ENCODE data around the gene NR4A2.

NR4A2 gene

DNA sequence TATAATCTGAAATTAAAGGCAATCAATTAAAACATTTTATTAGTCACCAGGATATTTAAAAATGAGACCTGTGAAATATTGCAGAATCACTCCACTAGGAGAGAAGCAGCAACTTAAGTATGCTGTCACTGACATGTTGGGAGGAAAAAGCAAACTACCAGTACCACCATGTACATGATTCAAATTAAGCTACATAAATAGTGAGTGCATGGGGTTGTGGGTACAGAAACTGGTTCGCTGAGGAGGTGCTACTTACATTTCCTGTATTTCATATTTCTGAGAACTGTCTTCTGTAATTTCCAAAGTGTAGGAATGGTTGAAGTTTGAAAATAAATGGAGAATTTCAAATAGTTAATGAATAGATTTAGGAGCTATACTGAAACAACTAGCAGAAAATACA is 7.9 kb upstream of the NR4A2 start:
- peak; percentile 34 for DNase-seq (ENCODE audit: low spot score)

DNA sequence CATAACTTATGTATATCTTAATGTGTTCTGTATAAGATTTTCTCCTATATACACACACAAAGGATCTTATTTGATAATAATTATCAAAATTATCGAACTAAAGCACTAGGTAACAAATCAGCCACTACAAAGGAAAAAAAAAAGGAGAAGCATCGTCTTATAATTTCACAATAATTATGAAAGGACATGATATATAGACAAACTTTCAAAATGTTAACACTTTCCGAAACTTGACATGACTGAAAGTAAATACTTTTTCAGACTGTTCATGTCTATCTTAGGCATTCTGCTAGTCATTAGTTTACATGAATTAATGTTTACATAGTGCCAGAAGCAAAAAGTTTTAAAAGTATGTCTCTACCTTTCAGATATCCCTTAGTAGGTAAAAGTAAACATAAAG is 7.3 kb upstream of the NR4A2 start:
- DNase-seq (ENCODE audit: low spot score), result no peak

DNA sequence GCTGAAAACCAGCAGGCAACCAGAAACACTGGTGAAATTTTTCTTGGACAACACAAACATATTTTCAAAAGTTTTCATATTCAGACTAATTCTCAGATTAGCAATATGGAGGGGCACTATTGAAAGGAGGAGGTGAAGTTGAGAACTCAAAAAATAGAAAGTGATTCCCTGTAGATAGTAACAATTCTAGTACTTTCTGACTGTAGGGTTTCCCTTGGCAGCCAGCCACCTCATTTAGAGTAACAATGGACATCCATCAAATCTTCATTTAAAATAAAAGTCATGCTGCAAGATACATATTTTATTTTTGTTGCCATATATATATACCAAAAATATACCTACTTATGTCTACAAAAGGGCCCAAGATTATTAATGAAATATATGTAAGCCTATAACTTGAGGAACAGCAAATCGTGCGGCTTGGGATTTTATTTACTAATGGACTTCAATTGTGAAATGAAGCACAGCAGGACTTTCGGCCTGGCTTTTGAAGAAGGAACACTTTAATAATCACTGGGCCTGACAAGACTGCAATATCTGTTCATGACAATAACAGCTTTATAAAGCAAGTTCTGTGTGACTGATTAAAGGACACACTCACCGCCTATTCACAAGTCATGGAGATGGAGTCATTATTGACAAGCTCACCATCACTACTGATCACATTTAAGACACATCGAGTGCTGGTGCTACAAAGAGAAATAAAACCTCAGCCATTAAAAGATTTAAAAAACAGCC is 6.8 kb upstream of the NR4A2 start:
- DNase-seq (ENCODE audit: low spot score), result no peak

DNA sequence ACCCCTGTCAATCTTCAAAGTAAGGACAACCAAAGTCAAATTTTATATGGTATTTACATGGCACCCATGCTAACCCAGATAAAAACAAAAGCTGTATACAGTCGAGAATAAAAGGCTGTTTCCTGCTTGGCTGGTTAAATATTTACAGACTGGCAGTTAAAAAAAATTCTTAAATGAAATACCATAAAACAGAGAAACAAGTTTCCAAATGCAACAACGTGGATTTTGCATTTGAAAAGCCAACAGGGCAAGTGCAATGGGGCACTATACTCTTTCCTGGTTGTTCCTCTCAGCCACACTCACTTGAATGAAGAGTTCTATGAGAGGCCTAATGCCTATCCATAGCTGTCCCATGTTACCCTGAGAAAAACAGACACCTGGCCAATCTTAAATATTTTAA is 6.1 kb upstream of the NR4A2 start:
- no peak for DNase-seq (ENCODE audit: low spot score)

DNA sequence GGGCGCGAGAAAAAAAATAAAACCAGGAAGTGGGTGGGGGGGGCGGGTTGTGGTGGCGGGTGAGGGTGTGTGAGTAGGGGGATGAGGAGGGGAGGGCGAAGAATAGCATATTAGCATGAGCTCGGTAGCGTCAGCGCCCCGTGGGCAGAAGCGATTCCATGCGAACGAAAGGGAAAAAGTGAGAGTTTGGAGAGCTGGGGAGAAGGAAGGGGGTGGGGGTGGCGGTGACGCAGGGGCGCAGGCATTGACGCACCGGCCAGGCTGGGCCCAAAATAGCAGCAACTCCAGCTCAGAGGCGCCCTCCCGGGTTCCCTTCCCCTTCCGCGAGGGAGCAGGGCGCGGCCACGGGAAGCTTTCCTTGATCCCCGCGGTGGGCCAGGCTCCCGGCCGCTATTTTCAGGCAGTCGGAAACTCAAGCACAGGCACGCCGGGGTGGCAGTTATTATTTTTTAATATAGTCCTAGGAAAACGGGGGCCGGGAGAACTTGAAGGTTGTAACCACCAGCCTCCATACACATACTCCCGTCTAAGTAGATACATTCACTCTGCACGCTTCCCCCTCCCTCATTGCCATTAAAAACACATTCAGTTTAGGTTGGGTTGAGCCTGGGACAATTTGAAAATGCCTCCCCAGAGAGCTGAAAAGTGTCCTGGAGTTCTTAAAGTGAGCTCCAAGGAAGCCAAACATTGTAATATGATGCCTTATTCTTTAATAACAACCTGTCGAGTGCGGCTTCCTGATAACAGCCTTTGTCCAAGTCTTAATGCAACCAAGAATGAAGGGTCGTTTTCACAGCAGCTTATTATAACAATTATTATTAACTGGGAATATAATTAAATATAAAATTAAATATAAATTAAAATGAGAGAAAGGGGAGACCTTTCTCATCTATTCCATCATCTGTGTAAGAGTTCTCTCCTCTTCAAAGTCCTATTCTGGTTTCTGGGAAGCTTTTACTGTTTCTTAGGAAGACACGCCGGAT is 2.3 kb upstream of the NR4A2 start:
- DNase-seq (ENCODE audit: low spot score), result peak; percentile 77

DNA sequence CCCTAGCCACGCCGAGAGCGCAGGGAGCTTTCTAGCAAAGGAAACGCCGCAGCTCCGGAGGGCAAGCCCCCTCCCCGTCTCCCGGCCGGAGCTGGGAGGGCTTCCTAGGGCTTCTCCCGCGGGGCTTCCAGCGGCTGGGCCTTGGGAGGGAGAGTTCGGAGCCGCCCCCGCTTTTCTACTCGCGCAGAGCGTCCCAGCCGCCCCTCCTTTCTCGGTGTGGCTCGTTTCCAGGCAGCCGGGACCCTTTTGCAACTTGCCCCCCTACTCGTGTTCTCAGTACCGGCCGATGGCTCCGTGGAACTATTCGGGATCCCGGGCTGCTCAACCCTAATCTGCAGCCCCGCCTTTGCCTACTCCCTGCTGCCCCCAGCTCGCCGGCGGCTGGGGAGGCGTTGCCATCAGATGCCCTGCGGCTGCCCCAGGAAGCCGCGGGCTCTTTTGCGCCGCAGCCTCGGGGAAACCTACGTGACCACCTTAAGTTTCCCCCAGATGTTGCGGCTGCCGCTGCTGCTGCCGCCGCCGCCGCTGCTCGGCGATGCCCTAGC is 1.5 kb upstream of the NR4A2 start:
- peak; percentile 32 for DNase-seq (ENCODE audit: low spot score)

DNA sequence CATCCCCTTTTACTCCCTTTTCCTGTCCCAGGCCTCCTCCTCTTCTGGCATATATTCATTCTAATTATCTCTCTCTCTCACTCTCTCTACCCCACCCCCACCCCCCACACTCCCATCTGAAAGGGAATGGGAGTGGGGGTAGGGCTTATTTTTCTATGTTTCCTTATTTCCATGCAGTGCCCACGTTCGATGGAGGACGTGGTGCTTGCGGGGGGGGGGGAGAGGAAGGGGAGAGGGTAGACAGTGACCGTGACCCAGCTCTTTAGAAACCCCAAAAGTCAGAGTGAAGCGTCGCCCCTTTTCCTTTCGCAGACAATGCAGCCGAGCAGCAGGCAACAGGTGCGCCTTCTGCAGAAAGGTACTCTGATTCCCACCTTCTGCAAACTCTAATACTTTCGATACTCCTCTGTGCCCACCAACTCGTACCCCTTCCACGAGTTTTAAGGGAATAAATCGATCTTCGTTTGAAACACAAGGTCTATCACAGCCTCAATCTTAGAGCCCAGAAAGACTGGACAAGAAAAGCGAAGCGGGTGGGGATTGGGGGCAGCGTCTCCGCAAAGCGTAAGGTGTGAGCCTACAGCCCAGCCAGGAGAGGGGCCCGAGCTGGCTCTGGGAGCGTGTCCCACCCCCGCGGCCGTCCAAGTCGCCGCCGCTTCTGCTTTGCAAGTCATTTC is 891 bp upstream of the NR4A2 start:
- DNase-seq (ENCODE audit: low spot score), result peak; percentile 13

DNA sequence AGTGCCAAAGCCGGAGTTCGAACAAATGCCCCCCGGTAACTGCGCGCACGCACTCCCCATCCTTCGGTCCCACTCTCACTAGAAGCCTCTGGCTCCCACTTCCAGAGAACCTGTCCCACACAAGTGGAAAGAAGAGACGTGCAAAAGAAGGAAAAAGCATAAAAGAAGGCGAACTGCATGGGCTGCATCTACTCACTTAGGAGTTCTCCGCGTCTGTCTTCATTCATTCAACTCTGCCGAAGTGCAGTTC is 312 bp downstream of the NR4A2 start:
- DNase-seq (ENCODE audit: low spot score), result peak; percentile 19

DNA sequence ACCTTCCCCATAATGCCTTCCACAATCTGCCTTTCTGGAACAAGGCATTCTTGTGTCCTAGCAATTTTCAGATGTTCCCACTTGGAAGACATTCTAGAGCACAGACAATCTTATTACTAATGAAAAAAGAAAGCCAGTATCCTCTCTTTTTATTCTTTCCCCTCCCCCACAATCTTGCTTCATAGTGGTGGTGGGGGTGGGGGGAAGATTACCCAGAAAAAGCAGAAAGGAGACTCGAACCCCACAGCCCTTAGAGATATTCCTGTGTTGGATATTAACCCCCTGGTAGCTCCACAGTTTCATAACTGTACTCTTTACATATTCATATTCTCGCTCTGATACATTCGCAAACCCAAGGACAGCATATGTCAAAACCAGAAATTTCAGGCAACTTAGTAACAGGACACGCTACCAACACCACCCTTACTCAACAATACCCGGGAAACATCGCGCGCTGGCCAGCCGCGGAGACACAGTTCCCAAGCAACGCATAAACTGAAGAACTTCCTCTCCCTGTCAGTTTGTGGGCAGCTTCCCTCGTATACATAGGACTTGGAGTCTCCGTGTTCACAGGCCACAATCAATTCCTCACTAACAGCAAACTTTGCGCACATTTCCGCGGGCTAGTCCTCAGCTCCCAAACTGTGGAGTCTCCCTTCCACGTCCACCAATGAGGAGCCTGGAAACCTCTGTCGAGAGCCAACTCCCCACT is 793 bp downstream of the NR4A2 start:
- DNase-seq (ENCODE audit: low spot score), result peak; percentile 22

DNA sequence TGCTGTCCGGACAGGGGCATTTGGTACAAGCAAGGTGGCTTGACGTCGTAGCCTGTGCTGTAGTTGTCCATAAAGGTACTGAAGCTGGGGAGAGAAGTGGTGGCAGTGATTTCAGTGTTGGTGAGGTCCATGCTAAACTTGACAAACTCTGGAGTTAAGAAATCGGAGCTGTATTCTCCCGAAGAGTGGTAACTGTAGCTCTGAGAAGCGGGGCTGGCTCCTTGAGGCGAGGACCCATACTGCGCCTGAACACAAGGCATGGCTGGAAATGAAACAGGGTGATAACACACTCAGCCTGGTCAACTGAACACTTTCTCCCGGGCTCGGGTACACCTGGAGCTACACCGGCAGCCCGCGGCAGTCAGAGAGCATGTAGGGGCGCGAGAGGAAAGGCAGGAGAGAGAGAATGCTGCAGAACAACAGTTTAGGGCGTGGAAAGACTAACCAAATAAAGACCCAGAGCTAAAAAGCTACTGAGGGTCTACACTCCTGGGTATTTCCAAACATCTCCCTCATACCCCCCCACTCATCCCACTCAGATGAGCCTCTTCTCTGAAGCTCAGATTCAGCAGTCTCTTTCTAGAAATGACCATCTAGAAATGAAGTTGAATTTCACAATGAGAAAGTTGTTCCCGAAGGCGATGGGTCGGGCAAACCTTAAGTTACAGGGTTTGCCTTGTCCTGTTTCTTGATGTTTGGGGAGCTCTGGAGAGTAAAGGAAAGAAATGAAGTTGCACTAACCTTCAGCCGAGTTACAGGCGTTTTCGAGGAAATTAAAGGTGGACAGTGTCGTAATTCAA is 2.4 kb downstream of the NR4A2 start:
- DNase-seq (ENCODE audit: low spot score), result no peak

DNA sequence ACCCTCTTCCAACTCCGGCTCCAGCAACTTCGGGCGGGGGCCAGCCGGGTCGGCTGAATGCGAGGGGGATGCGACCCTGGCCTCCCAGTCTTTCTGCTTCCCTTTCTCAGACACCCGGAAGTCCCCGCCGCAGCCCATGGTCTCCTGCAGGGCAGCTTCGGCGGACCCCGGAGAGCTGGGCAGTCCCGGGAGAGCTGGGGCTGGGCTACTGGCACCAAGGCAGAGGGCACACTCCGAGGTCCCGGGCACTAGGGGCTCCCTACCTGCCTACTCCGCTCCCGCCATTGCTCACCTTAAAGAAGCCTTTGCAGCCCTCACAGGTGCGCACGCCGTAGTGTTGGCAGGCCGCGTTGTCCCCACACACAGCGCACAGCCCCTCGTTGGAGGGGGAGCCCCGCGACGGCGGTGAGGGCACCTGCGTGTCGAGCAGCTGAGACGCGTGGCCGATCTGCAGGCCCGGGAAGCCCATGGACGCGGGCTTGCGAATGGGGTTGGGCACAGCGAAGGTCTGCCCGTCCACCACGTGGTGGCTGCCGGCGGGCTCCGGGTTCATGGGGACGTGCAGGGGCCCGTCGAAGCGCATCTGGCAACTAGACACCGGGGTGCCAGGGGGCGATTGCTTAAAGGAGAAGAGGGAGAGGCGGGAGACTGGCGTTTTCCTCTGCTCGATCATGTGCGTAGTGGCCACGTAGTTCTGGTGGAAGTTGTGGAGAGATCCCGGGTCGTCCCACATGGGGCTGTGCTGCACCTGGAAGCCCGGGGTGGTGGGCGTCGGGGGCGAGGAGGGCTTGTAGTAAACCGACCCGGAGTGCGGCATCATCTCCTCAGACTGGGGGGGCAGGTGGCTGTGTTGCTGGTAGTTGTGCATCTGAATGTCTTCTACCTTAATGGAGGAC is 3.2 kb downstream of the NR4A2 start:
- DNase-seq (ENCODE audit: low spot score), result no peak

DNA sequence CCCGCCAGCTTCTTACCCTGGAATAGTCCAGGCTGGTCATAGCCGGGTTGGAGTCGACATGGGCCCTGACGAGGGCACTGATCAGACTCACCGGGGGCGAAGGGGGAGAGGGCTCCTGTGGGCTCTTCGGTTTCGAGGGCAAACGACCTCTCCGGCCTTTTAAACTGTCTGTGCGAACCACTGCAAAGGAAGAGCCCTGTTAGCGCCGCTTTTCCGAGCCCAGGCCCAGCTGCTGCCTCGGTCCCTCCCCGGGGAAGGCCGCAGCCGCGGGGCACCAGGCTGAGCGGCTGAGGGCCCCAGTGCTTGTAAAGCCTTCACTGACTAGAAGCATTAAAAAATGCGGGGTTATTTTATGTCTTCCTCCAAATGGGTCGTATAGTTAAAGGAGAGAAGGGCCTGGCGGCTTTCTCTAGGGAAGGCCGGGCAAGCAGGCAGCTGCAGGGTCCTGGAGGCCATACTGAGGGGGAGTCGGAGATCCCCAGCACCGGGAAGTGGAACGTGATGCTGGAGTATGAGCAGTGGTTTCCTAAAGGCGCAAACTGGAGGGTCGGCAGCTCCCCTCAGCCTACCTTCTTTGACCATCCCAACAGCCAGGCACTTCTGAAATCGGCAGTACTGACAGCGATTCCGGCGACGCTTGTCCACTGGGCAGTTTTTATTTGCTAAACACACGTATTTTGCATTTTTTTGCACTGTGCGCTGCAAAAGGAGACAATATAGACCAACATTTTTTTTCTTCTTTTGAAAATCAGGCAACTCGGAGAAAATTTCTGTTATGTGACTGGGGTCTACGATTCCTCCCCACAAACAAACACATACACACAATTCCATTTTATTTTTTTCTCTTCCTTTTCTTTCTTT is 4.5 kb downstream of the NR4A2 start:
- DNase-seq (ENCODE audit: low spot score), result no peak

DNA sequence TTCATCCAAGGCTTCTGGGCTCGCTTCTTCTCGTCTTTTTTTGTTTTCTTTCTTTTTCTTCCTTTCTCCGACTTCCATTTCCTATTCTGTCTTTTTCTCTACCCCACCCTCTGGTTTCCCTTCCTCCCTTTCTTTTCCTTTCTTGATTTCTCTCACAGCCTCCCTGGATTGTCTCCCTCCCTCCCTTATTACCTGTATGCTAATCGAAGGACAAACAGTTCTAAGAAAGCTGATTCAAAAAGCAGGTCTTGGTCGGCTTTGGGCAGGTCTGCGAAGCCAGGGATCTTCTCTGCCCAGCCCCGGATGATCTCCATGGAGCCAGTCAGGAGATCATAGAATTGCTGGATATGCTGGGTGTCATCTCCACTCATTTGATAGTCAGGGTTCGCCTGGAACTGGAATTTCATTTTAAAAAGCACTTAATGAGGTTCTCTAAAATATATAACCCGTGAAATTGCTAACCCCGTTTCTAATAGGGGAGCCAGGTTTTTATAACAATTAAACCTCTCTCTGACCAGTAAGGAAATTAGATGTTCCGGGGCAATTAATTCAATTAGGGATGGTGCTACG is 5.9 kb downstream of the NR4A2 start:
- DNase-seq (ENCODE audit: low spot score), result no peak

DNA sequence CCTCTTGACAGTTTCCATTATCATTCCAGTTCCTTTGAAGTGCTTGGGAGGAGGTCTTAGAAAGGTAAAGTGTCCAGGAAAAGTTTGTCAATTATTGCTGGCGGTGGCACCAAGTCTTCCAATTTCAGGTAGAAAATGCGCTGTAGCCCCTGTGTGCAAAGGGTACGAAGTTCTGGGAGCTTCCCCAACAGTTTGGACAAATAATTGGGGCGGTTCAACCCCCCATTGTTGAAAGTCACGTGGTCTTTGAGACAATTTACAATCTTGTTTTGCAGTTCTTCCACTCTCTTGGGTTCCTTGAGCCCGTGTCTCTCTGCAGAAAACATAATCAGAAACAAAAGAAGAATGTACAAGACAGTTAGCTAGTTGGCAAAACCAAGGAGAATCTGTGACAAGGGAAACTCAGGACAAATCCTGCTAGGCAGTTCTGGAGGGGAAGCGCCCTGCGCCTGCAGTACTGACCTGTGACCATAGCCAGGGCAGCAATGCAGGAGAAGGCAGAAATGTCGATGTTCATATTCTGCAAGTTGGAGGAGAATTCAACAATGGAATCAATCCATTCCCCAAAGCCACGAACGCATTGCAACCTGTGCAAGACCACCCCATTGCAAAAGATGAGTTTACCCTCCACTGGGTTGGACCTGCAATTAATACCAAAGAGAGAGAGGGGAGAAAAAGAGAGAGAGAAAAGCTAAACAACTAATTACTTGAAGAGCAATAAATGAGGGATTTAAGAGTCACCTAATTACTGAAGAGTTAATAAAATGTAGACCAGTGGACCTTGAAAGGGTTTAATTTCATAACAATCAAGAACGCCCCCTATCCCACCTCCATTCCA is 6.6 kb downstream of the NR4A2 start:
- DNase-seq (ENCODE audit: low spot score), result no peak

DNA sequence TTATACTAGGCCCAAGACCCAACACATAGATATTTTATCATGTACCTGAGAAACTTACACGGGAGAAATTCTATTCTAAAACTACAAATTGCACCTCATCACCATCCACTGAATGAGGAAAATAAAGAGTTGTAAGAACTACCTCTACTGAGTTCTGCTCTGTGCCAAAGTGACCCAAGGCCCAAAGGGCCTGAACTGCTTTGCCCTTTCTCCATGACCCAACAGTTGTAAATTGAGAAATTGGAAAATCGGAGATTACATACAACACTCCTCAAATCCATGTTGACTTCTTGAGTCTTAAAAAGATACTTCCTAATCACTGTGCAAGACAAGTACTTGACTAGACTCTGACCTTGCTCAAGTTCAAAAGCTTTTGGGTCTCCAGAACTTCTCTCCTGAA is 8.8 kb downstream of the NR4A2 start:
- no peak for DNase-seq (ENCODE audit: low spot score)

DNA sequence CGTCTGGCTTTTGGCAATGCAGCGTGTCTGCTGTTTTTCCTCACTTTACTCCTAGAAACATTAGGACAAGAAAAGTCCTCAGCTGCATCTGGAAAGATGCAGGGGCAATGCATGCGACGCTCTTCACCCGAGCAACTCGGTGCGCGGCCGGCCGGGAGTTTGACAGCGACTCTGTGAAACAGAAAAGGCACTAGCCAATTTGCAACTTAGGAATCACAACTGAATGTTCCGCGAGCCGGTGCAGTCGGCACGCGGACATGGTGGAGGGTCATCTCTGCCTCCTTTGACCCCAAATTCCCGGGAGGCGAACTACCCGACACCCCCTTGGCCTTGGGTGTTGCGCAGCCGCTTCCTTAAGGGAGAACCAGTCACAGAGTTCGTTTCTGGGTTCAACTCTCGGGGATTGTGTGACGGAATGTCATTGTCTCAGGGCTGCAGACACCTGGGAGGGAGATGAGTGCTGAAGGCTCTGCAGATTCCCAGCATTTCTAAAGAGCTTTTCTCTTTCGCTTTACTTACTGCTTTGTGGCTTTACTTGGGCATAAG is 9.8 kb downstream of the NR4A2 start:
- no peak for DNase-seq (ENCODE audit: low spot score)

DNA sequence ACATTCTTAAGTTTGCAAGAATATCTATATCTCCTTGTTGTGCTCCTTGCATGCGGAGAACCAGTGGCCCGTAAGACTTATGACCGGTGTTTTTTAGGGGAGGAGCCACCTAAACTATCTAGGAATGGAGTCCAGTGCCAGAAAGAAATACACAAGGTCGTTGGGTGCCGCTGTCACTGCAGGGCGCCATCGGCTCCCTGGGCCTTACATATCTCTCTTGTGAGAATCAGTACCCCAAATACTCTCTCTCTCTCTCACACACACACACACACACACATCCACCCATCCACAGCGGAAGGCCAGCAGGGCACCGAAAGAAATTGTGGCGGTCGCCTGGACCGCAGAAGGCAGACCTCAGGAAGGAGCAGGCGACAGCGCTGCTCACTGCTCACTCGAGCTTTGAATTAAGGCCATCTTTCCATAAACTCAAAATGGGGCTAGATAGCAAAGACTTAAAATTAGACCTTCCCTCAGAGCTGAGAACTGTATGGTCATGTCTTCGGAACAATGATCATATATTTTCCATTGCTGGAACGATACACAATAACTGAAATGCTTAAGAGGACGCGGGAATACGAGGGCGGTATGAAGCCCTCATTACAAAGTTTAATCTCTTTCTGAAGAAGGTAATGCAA is 10.4 kb downstream of the NR4A2 start:
- DNase-seq (ENCODE audit: low spot score), result no peak
